GM12878 (cell line): ENCODE measurements around the gene OPA1. TPM values are rescaled to one million over a fixed set of nuclear protein-coding genes. Genes with fewer than 3 reads are reported as not detected.

Experiments
- ATAC-seq: fragments of 200-7000 bp; cut with Tn5 transposase; 3 replicates; pipeline ENCODE4 v1.9.1; 2020; ENCODE audit warnings: mild to moderate bottlenecking, moderate library complexity
- BruUV-seq: library from RNA; stranded (reverse); fragments of 400-500 nt; replicated peaks from 2 replicates; lab custom pipeline; 2021; lab: Mats Ljungman, UMichigan
- CTCF ChIA-PET: fragments of 300-600 bp; sonication (Branson Sonifier 250); formaldehyde crosslinking; extraction: SDS; loops from one replicate; lab custom pipeline; 2021; ENCODE audit warnings: inconsistent platforms; lab: Yijun Ruan, JAX
- POLR2A ChIA-PET: fragments of 350-600 bp; formaldehyde crosslinking; extraction: SDS; loops from one replicate; lab custom pipeline; 2021; ENCODE audit warnings: inconsistent platforms; lab: Charles Lee
- RAD21 ChIA-PET: fragments of 300-600 bp; sonication (Branson Sonifier 250); formaldehyde crosslinking; loops from one replicate; lab custom pipeline; 2023; ENCODE audit warnings: antibody characterized with exemption; ENCODE audit not compliant: unreplicated experiment; lab: Charles Lee
- SMC1A ChIA-PET: fragments of 300-600 bp; sonication (Branson Sonifier 250); formaldehyde crosslinking; loops from one replicate; lab custom pipeline; 2023; ENCODE audit not compliant: unreplicated experiment, uncharacterized antibody; lab: Charles Lee
- DNase-seq: peaks from one replicate; pipeline ENCODE4 v3.0.0-alpha.2; 2011; ENCODE audit warnings: low read depth, low spot score
- FAIRE-seq: peaks from 3 replicates; lab custom pipeline; 2011; peaks lifted over from hg19 to GRCh38; lab: Jason Lieb, UNC
- H2AFZ ChIP-seq: 2 replicates; pipeline ENCODE4 v1.6.0; 2011; ENCODE audit warnings: low read depth, low read length, control low read depth; ENCODE audit not compliant: control insufficient read depth
- H3K27ac ChIP-seq: 2 replicates; pipeline ENCODE4 v1.5.1; 2011; ENCODE audit warnings: control low read depth; ENCODE audit not compliant: control insufficient read depth, insufficient read depth
- H3K27me3 ChIP-seq, 2 experiments: replicated peaks in 1 of 2; 2 replicates each; pipeline versions ENCODE4 v1.6.0 to v1.6.1; 2011; ENCODE audit warnings: low read length in 1 of 2; ENCODE audit not compliant: control insufficient read depth in 2 of 2, insufficient read depth in 2 of 2
- H3K36me3 ChIP-seq, 2 experiments: 2 replicates each; pipeline ENCODE4 v1.5.1; 2011; ENCODE audit warnings: low read length in 1 of 2; ENCODE audit not compliant: control insufficient read depth in 2 of 2, insufficient read depth in 2 of 2
- H3K4me1 ChIP-seq: 2 replicates; pipeline ENCODE4 v1.6.1; 2011; ENCODE audit warnings: mild to moderate bottlenecking, low read length, moderate library complexity, mixed read lengths; ENCODE audit not compliant: control insufficient read depth, insufficient read depth
- H3K4me2 ChIP-seq: 2 replicates; pipeline ENCODE4 v1.6.0; 2011; ENCODE audit warnings: control low read depth; ENCODE audit not compliant: control insufficient read depth, insufficient read depth
- H3K4me3 ChIP-seq: fragments of 200-600 bp; sonication (generic); 2 replicates; pipeline ENCODE4 v1.5.1; 2016
- H3K79me2 ChIP-seq: 2 replicates; pipeline ENCODE4 v1.6.0; 2011; ENCODE audit warnings: low read length; ENCODE audit not compliant: control insufficient read depth, insufficient read depth
- H3K9ac ChIP-seq: 2 replicates; pipeline ENCODE4 v1.8.0; 2011; ENCODE audit warnings: low read length, control low read depth, mixed read lengths; ENCODE audit not compliant: control insufficient read depth, insufficient read depth
- H3K9me3 ChIP-seq: replicated peaks from 3 replicates; pipeline ENCODE4 v1.5.1; 2011; ENCODE audit warnings: mild to moderate bottlenecking, low read length; ENCODE audit not compliant: control insufficient read depth, insufficient read depth
- H4K20me1 ChIP-seq: 2 replicates; pipeline ENCODE4 v1.6.0; 2011; ENCODE audit not compliant: control insufficient read depth, insufficient read depth
- CHD1 ChIP-seq: IDR thresholded peaks from 2 replicates; pipeline ENCODE4 v1.6.1; 2012; ENCODE audit warnings: low read depth, low read length, improper control_type of control experiment
- GABPA ChIP-seq: IDR thresholded peaks from 2 replicates; pipeline ENCODE4 v1.6.1; 2014; ENCODE audit warnings: antibody characterized with exemption, low read depth, mild to moderate bottlenecking, inconsistent platforms
- HDAC6 ChIP-seq: fragments of 200-600 bp; sonication (generic); IDR thresholded peaks from one replicate; pipeline ENCODE4 v1.8.0; 2017; ENCODE audit warnings: antibody characterized with exemption; ENCODE audit not compliant: unreplicated experiment
- HDGF ChIP-seq: fragments of 450-650 bp; IDR thresholded peaks from 2 replicates; pipeline ENCODE4 v1.6.1; 2016; ENCODE audit warnings: antibody characterized with exemption
- IRF4 ChIP-seq: IDR thresholded peaks from 2 replicates; pipeline ENCODE4 v1.6.1; 2011; ENCODE audit warnings: low read depth, low read length
- MAX ChIP-seq: IDR thresholded peaks from 2 replicates; pipeline ENCODE4 v1.6.1; 2012; ENCODE audit warnings: low read depth, low read length, improper control_type of control experiment
- MTA3 ChIP-seq: IDR thresholded peaks from 2 replicates; pipeline ENCODE4 v1.6.1; 2012; ENCODE audit warnings: low read length, inconsistent platforms, borderline replicate concordance
- PKNOX1 ChIP-seq: fragments of 450-650 bp; IDR thresholded peaks from 2 replicates; pipeline ENCODE4 v1.6.1; 2016; ENCODE audit warnings: mild to moderate bottlenecking
- POU2F2 ChIP-seq: IDR thresholded peaks from 3 replicates; pipeline ENCODE4 v1.6.1; 2011; ENCODE audit warnings: low read depth, mild to moderate bottlenecking, low read length, borderline replicate concordance
- SREBF1 ChIP-seq: IDR thresholded peaks from 2 replicates; pipeline ENCODE4 v1.6.1; 2012; ENCODE audit warnings: mild to moderate bottlenecking, low read length
- WGBS: methylation state at CpG from one replicate; pipeline ENCODE4 v1.1.6; 2016; ENCODE audit warnings: low lambda C conversion rate; ENCODE audit not compliant: insufficient replicate concordance, insufficient coverage; ENCODE audit errors: missing lambda C conversion rate; 5-methylcytosine and 5-hydroxymethylcytosine counted together
- in situ Hi-C: fragments of 300-500 bp; cut with MboI; formaldehyde crosslinking; loops from 9 replicates; pipeline ENCODE4 v1.14.3; 2018; ENCODE audit warnings: mixed read lengths
- intact Hi-C: fragments of 100-400 bp; cut with micrococcal nuclease; formaldehyde crosslinking; loops from one replicate; pipeline ENCODE4 v1.14.2; 2022; ENCODE audit not compliant: unreplicated experiment
- polyA plus RNA-seq, 11 experiments: library from polyadenylated mRNA; depleted of rRNA in 4 of 11; unstranded in 6 of 11; stranded (reverse) in 5 of 11; fragments of >200 nt; fragmentation: Nextera tagmentation in 4 of 11; fragmentation: Illumina TruSeq in 1 of 11; extraction: Ambion mirVana in 4 of 11; extraction: Trizol in 1 of 11; gene quantifications; 1 replicate in 1 of 11; 2 replicates in 10 of 11; pipeline versions ENCODE4 v1.2.1 to v1.2.3, GENCODE V29; 2011 to 2016; ENCODE audit warnings: inconsistent platforms in 2 of 11, missing spikeins in 2 of 11, low read depth in 1 of 11
- total RNA-seq, 4 experiments: library from RNA; depleted of rRNA in 3 of 4; stranded (reverse); fragments of >200 nt in 3 of 4; fragmentation: Illumina TruSeq in 1 of 4; extraction: Trizol in 1 of 4; gene quantifications; 2 replicates each; pipeline versions ENCODE4 v1.2.1 to v1.2.3, GENCODE V29; 2013 to 2021

The OPA1 gene
- total and polyA plus RNA-seq, 10 of the 15 experiments (the other 5 are each of a cell fraction or from before 2014, with no cell fraction given), result 14.7 to 108 (median 59.3) TPM

GRCh38 chr3:193640165-193640715, 47.2 kb downstream of the OPA1 start (continued):
- no peak for TF ChIP-seq PKNOX1
- TF ChIP-seq HDGF, result no peak
- no peak for TF ChIP-seq POU2F2

GRCh38 chr3:193640728-193641439, 47.9 kb downstream of the OPA1 start:
- intact Hi-C loops (no loop called here), in situ Hi-C loops (no loop called here)
- POLR2A ChIA-PET, result no interaction called here
- H3K79me2 ChIP-seq, result no peaks in the 10 kb centered on the region
- no peaks in the 10 kb centered on the region for H3K27me3 ChIP-seq
- H4K20me1 ChIP-seq, result no peaks in the 10 kb centered on the region
- ATAC-seq, result no peak
- no peak overlapping the region for H3K27ac ChIP-seq
- RAD21 ChIA-PET, result no interaction called here
- DNase-seq, result no peak
- H3K36me3 ChIP-seq, result peaks cover 3 to 24% of the 10 kb centered on the region in 2 experiments; a peak in 3 of 4 replicates
- no TSS peak for BruUV-seq
- H2AFZ ChIP-seq, result no peak overlapping the region
- no peak overlapping the region for H3K9ac ChIP-seq
- WGBS, result 90% methylated on average over 4 of the region's 4 CpGs
- H3K4me3 ChIP-seq, result no peak overlapping the region
- SMC1A ChIA-PET, result interaction anchor here (1.1 kb wide), 1 partner anchor 21 kb away, joined by 3 read pairs; no protein-coding TSS in a partner anchor
- no peaks in the 10 kb centered on the region for H3K4me1 ChIP-seq
- H3K9me3 ChIP-seq, result no peaks in the 10 kb centered on the region
- FAIRE-seq, result no peak
- TF ChIP-seq MAX (no peak), HDAC6 (no peak), MTA3 (no peak), SREBF1 (no peak), GABPA (no peak), CHD1 (no peak), IRF4 (no peak)
- no peak overlapping the region for H3K4me2 ChIP-seq
- CTCF ChIA-PET, result interaction anchor here (0.6 to 0.8 kb wide), 2 partner anchors 140 to 675 kb away, joined by 3 read pairs; no protein-coding TSS in a partner anchor
